Neuronal stem cell (in vitro differentiated cells): ENCODE data around the gene ANKRD36B.
"Not testable (repeated sequence)": the region's sequence is repeated elsewhere in the genome, so short reads cannot be mapped to it uniquely, and the experiment has no call there.

ENCODE experiments used
- DNase-seq: peaks from one replicate; pipeline ENCODE4 v3.0.0-alpha.2; 2013; ENCODE audit warnings: low spot score
- H2AFZ ChIP-seq: one replicate; pipeline ENCODE4 v1.6.1; 2013; ENCODE audit warnings: mild to moderate bottlenecking, low read length, inconsistent platforms
- H2AK5ac ChIP-seq: 2 replicates; pipeline ENCODE4 v1.6.1; 2013; ENCODE audit warnings: low read depth, mild to moderate bottlenecking, inconsistent platforms, low read length, moderate library complexity, mixed read lengths
- H2BK120ac ChIP-seq: 2 replicates; pipeline ENCODE4 v1.6.1; 2013; ENCODE audit warnings: low read depth, mild to moderate bottlenecking, inconsistent platforms, low read length, moderate library complexity, mixed read lengths
- H2BK12ac ChIP-seq: one replicate; pipeline ENCODE4 v1.6.1; 2013; ENCODE audit warnings: low read length, inconsistent platforms
- H2BK15ac ChIP-seq: 2 replicates; pipeline ENCODE4 v1.6.1; 2013; ENCODE audit warnings: mild to moderate bottlenecking, low read length, inconsistent platforms, mixed read lengths
- H2BK5ac ChIP-seq: one replicate; pipeline ENCODE4 v1.6.1; 2013; ENCODE audit warnings: inconsistent platforms, mild to moderate bottlenecking, low read length, moderate library complexity
- H3K14ac ChIP-seq: one replicate; pipeline ENCODE4 v1.6.1; 2013; ENCODE audit warnings: low read length, inconsistent platforms
- H3K18ac ChIP-seq: 2 replicates; pipeline ENCODE4 v1.6.1; 2013; ENCODE audit warnings: low read length, inconsistent platforms
- H3K23ac ChIP-seq: 2 replicates; pipeline ENCODE4 v1.6.1; 2013; ENCODE audit warnings: low read depth, mild to moderate bottlenecking, mixed read lengths, low read length, inconsistent platforms; ENCODE audit not compliant: poor library complexity
- H3K27ac ChIP-seq: replicated peaks from 3 replicates; pipeline ENCODE4 v1.5.1; 2013; ENCODE audit warnings: low read length, inconsistent platforms
- H3K27me3 ChIP-seq, 3 experiments: 2 replicates each; pipeline ENCODE4 v1.6.1; 2013; ENCODE audit warnings: low read length in 3 of 3, mild to moderate bottlenecking in 2 of 3, inconsistent platforms in 1 of 3, low read depth in 1 of 3, mixed read lengths in 1 of 3, moderate library complexity in 1 of 3; ENCODE audit not compliant: control insufficient read depth in 3 of 3, insufficient read depth in 3 of 3
- H3K36me3 ChIP-seq, 2 donors: replicated peaks in 1 of 2; 2 replicates each; pipeline ENCODE4 v1.6.1; 2013; ENCODE audit warnings: low read length in 2 of 2; ENCODE audit not compliant: control insufficient read depth in 2 of 2, insufficient read depth in 2 of 2
- H3K4ac ChIP-seq: 2 replicates; pipeline ENCODE4 v1.6.1; 2013; ENCODE audit warnings: inconsistent platforms, mild to moderate bottlenecking, low read length, moderate library complexity
- H3K4me1 ChIP-seq, 2 donors: 1 replicate in 1 of 2; 2 replicates in 1 of 2; pipeline ENCODE4 v1.6.1; 2013; ENCODE audit warnings: low read length in 2 of 2, low read depth in 1 of 2; ENCODE audit not compliant: control insufficient read depth in 2 of 2, insufficient read depth in 1 of 2
- H3K4me2 ChIP-seq: one replicate; pipeline ENCODE4 v1.6.1; 2013; ENCODE audit warnings: mild to moderate bottlenecking, low read length, inconsistent platforms; ENCODE audit not compliant: insufficient read depth, poor library complexity, severe bottlenecking
- H3K4me3 ChIP-seq, 2 donors: 2 replicates each; pipeline ENCODE4 v1.5.1; 2013; ENCODE audit warnings: low read length in 2 of 2, mild to moderate bottlenecking in 2 of 2, inconsistent platforms in 1 of 2, moderate library complexity in 1 of 2
- H3K79me1 ChIP-seq: one replicate; pipeline ENCODE4 v1.6.1; 2013; ENCODE audit warnings: low read depth, mild to moderate bottlenecking, inconsistent platforms, low read length, moderate library complexity
- H3K9ac ChIP-seq: one replicate; pipeline ENCODE4 v1.6.1; 2013; ENCODE audit warnings: mild to moderate bottlenecking, low read depth, low read length, inconsistent platforms; ENCODE audit not compliant: poor library complexity
- H3K9me3 ChIP-seq, 2 donors: replicated peaks in 1 of 2; 2 replicates each; pipeline versions ENCODE3 to v1.6.1; 2013; ENCODE audit warnings: low read length in 2 of 2, mild to moderate bottlenecking in 2 of 2, inconsistent platforms in 1 of 2, low read depth in 1 of 2, mixed read lengths in 1 of 2, moderate library complexity in 1 of 2; ENCODE audit not compliant: control insufficient read depth in 2 of 2, insufficient read depth in 1 of 2
- H4K8ac ChIP-seq: one replicate; pipeline ENCODE4 v1.6.1; 2013; ENCODE audit warnings: low read depth, mild to moderate bottlenecking, inconsistent platforms, low read length, moderate library complexity
- H4K91ac ChIP-seq: one replicate; pipeline ENCODE4 v1.6.1; 2013; ENCODE audit warnings: low read length, low read depth, mild to moderate bottlenecking, inconsistent platforms; ENCODE audit not compliant: poor library complexity
- WGBS, 2 donors: extraction: QIAGEN DNeasy Blood & Tissue Kit; methylation state at CpG; one replicate each; pipeline ENCODE4 v1.1.7; 2013; ENCODE audit warnings: missing lambda C conversion rate in 2 of 2, mixed read lengths in 1 of 2; ENCODE audit not compliant: insufficient read length in 2 of 2, insufficient replicate concordance in 1 of 2; ENCODE audit errors: extremely low coverage in 2 of 2; 5-methylcytosine and 5-hydroxymethylcytosine counted together

ANKRD36B gene

DNA sequence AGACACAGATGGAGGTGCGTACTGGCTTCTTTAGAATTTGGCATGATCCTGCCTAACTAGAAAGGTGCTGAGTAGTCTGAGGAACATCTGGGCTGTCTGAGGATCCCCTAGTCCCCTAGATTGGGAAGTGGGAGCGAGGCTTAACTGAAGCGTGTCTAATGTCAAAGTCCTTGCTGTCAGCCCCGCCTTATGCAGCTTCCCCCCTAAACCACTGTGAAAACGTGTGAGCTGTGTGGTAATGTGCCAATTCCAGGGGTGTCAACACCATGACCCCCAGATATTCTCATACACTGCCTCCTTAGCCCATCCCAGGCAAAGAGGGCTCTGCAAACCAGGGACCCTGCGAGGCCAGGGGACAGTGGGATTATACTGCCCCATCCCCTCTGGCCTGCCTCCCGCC is 22.2 kb upstream of the ANKRD36B start:
- not testable (repeated sequence) for H4K8ac ChIP-seq, H3K18ac ChIP-seq, H4K91ac ChIP-seq, H2BK5ac ChIP-seq, H3K9me3 ChIP-seq, H2AFZ ChIP-seq, H3K4me3 ChIP-seq, H3K14ac ChIP-seq, H3K4ac ChIP-seq, H3K4me1 ChIP-seq, H3K4me2 ChIP-seq, H2BK15ac ChIP-seq, H2BK120ac ChIP-seq, H3K36me3 ChIP-seq, H3K27me3 ChIP-seq, H3K23ac ChIP-seq, H2BK12ac ChIP-seq, H2AK5ac ChIP-seq, H3K79me1 ChIP-seq, DNase-seq, H3K9ac ChIP-seq, H3K27ac ChIP-seq
- WGBS, 2 donors, result no CpG with 5 or more reads among the region's 7 CpGs

GRCh38 chr2:97608745-97609144 is 19.1 kb upstream of the ANKRD36B start:
- H3K4ac ChIP-seq, H3K27ac ChIP-seq, H3K18ac ChIP-seq, H3K27me3 ChIP-seq, H3K4me3 ChIP-seq, H2AFZ ChIP-seq, H2BK12ac ChIP-seq, H2AK5ac ChIP-seq, H2BK5ac ChIP-seq, H3K36me3 ChIP-seq, H3K4me1 ChIP-seq, H3K4me2 ChIP-seq, H3K79me1 ChIP-seq, H4K8ac ChIP-seq, H3K9ac ChIP-seq, DNase-seq, H2BK15ac ChIP-seq, H2BK120ac ChIP-seq, H3K23ac ChIP-seq, H4K91ac ChIP-seq, H3K9me3 ChIP-seq, H3K14ac ChIP-seq: not testable (repeated sequence)
- no CpG with 5 or more reads among the region's 4 CpGs for WGBS, 2 donors

DNA sequence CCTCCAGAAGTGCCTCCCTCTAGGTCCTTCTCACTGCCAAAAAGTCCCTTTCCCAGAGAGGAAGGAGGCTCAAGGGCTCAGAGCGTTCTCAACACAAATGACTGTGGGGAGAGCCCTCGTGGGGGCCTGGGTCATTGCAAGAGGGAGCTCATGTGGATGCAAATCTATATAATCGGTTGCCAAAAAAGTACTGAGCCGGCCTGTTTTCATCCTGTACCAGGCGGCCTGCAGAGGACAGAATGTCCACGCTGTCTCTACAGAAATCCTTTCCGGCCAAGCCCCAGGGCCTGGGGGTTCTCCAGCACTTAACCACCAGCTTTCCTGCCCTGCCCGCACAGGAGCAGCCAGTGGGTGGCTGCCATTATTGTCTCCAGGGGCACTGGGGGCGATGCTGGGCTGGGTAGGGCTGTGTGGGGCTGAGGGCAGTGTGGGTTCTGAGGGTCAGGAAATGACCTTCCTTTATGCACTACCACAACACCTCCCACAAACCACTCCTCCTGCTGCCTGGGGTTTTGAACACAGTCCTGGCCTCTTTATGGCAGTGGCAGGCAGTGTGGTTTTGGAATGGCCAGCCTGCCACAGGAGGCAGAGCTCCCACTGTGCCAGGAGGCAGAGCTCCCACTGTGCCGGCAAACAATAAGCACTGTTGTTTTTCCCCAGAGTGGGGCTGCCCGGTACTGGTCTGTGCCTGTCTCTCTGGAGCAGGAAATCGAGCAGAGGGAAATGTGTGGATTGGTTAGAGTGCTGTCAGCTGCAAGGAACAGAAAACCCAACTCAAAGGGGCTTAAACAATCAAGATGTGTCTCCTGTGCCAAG is 16.1 kb upstream of the ANKRD36B start:
- not testable (repeated sequence) for H3K4ac ChIP-seq, H3K36me3 ChIP-seq, H2AK5ac ChIP-seq, H2BK5ac ChIP-seq, H4K91ac ChIP-seq, H3K18ac ChIP-seq, H3K27ac ChIP-seq, H3K4me3 ChIP-seq, H3K79me1 ChIP-seq, DNase-seq, H2BK15ac ChIP-seq, H3K4me2 ChIP-seq, H2BK12ac ChIP-seq, H3K4me1 ChIP-seq, H2BK120ac ChIP-seq, H3K27me3 ChIP-seq, H3K9ac ChIP-seq, H3K14ac ChIP-seq, H3K23ac ChIP-seq, H3K9me3 ChIP-seq, H4K8ac ChIP-seq
- WGBS, 2 donors, result no CpG with 5 or more reads among the region's 12 CpGs
- H2AFZ ChIP-seq, result peak overlapping the region; percentile 56

GRCh38 chr2:97605109-97605508 is 15.4 kb upstream of the ANKRD36B start:
- not testable (repeated sequence) for H3K23ac ChIP-seq, H3K14ac ChIP-seq
- WGBS, 2 donors, result no CpG with 5 or more reads among the region's 8 CpGs

More at GRCh38 chr2:97605109-97605508, 15.4 kb upstream of the ANKRD36B start:
- H4K8ac ChIP-seq, H3K9me3 ChIP-seq, H3K27me3 ChIP-seq, H3K79me1 ChIP-seq, H2BK15ac ChIP-seq, H3K4me2 ChIP-seq, H3K4me1 ChIP-seq, H2BK5ac ChIP-seq, H3K9ac ChIP-seq, H3K36me3 ChIP-seq, H3K4me3 ChIP-seq, H3K4ac ChIP-seq, H2BK120ac ChIP-seq, H2BK12ac ChIP-seq, H2AK5ac ChIP-seq, H3K18ac ChIP-seq, H4K91ac ChIP-seq, DNase-seq, H3K27ac ChIP-seq: not testable (repeated sequence)
- H2AFZ ChIP-seq, result peak overlapping the region; percentile 56
